Smooth muscle cell of trachea (primary cell): ENCODE measurements around the gene FCHSD2. TPM values are rescaled to one million over a fixed set of nuclear protein-coding genes. Genes with fewer than 3 reads are reported as not detected.

ENCODE experiments used
- total RNA-seq: library from RNA; depleted of rRNA; stranded (reverse); fragments of >200 nt; gene quantifications from 2 replicates; pipeline ENCODE4 v1.2.1, GENCODE V29; 2014

The FCHSD2 gene
- 9.9 and 10.0 TPM in 2 replicates for total RNA-seq

GRCh38 chr11:73142128-73142377 lies at the start of gene FCHSD2:
TSS of gene FCHSD2 (minus strand) at chr11:73142318. CDS start at chr11:73141877, 441 bp downstream.

GRCh38 chr11:72814286-72815109 lies 327.6 kb downstream of the FCHSD2 start, which contains the start of gene ATG16L2:
TSS of gene ATG16L2 (plus strand) at chr11:72814411. CDS start at chr11:72814446, 35 bp downstream.

GRCh38 chr11:72793425-72794367 lies 348.4 kb downstream of the FCHSD2 start, which contains the start of gene STARD10:
TSS of gene STARD10 (minus strand) at chr11:72794047. CDS start at chr11:72781181, 12,866 bp downstream.

Other genes with a start within 250 kb of the FCHSD2 start
- not detected in 2 replicates for gene P2RY2, start 76.0 kb upstream of the FCHSD2 start, total RNA-seq
- 0.17 TPM in 1 of 2 replicates, not detected in the other for gene P2RY6, start 130.0 kb upstream of the FCHSD2 start, total RNA-seq
- 34.6 and 44.7 TPM in 2 replicates for gene ARHGEF17, start 166.0 kb upstream of the FCHSD2 start, total RNA-seq
- 1.2 and 2.3 TPM in 2 replicates for gene RELT, start 234.1 kb upstream of the FCHSD2 start, total RNA-seq